GM15510 (cell line): Measurements from ENCODE around the gene COPE.

Experiments used
- POLR2A ChIP-seq: IDR thresholded peaks from 3 replicates; pipeline ENCODE4 v1.6.1; 2011; ENCODE audit warnings: borderline replicate concordance; ENCODE audit not compliant: insufficient read length; ENCODE audit errors: extremely low read depth

The COPE gene

DNA sequence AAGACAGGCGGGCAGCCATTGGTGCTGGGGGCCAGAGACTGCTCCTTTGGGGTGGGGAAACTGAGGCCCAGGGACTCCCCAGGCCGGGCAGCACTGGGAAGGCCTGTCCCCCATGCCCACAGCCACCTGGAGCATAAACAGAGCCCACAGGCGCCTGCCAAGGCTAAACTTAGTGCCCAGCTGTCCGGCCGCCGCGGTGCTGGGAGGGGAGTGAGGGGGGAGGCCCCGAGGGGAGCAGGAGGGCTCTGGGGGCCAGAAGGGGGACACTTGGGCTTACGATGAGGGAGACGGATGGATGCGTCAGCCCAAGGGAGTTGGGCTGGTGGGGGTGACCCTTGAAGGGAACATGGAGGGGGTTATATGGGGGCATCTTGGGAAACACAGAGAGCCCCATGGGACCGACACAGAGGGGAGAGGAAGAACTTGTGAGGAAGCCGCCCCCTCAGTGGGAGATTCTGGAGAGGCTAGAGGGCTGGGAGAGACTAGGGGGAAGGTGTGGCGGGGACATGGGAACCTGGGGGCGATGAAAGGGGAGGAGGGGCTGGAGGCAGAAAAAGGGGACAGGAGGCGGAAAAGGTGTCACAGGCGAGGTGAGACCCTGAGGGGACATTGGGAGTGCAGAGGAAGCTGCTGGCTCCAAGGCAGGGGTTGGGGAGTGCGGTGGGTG lies 25.5 kb downstream of the COPE start:
- TF ChIP-seq POLR2A = no peak

DNA sequence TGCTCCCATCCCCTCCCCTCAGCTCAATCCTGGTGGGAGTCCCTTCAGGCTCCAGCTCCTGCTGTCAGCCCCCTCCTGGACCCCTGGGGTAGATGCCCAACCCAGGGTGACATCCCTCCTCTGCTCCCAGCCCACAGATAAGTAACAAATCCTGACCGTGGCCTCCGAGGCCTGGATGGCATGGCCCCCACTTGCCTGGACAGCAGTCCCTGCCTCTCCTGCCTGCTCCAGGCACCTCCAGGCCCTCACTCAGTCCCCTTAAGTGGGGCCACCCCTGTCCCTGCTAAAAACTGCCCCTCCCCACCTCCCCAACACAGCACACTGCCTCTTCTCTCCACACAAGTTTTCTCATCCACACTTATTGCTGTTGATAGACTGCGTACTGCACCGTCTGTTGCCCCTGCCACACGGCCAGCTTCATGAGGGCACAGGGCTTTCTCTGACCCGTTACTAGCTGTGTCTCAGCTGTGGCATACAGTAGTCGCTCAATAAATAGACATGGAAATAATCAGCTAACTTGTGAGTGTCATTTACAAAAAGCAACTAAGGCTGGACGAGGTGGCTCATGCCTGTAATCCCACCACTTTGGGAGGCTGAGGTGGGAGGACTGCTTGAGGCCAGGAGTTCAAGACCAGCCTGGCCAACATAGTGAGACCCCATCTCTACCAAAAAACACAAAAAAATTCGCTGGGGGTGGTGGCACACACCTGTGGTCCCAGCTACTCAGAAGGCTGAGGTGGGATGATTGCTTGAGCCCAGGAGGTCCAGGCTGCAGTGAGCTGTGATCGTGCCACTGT lies 29.0 kb downstream of the COPE start:
- no peak for TF ChIP-seq POLR2A

DNA sequence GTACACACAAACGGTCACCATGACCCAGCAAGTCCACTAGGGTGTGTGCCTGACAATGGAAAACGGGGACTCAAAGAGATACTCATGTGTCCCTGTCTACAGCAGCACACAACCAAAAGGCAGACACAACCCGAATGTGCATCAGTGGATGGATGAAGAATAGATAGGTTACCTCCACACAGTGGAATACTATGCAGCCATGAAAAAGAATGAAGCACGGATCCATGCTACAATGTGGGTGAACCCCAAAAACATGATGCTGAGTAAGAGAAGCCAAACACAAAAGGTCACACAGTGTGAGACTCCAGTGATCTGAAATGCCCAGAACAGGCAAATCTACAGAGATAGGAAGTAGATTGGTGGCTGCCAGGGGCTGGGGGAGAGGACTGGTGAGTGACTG lies 32.2 kb downstream of the COPE start:
- TF ChIP-seq POLR2A = no peak

- no peak for TF ChIP-seq POLR2A
Observed at GRCh38 chr19:18883526-18884304, 35.5 kb downstream of the COPE start.

DNA sequence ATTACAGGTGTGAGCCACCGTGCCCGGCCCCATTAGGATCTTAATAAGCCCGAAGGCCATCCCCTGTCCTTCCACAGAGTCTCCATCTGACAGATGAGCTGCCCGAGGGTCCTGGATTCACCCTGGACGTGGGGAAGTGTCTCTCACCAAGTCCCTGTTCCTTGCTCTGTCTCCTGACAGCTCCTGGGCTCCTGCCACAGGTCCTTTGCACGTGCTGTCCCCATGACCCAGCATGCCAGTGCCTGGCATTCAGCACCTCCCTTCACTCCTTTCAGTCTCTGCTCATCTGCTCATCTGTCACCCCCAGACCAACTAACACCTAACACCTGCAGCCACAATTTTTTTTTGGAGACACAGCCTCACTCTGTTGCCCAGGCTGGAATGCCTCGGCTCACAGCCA lies 37.7 kb downstream of the COPE start:
- no peak for TF ChIP-seq POLR2A

- TF ChIP-seq POLR2A = no peak
Observed at GRCh38 chr19:18879579-18880373, 39.4 kb downstream of the COPE start.

- no peak for TF ChIP-seq POLR2A
Observed at GRCh38 chr19:18878858-18879578, 40.2 kb downstream of the COPE start.

- TF ChIP-seq POLR2A = no peak
Observed at GRCh38 chr19:18878058-18878797, 41.0 kb downstream of the COPE start.

GRCh38 chr19:18876865-18877264 lies 42.3 kb downstream of the COPE start:
- TF ChIP-seq POLR2A = no peak

- TF ChIP-seq POLR2A = no peak
Observed at GRCh38 chr19:18875726-18876125, 43.5 kb downstream of the COPE start.

- TF ChIP-seq POLR2A = no peak
Observed at GRCh38 chr19:18871543-18871942, 47.6 kb downstream of the COPE start.

GRCh38 chr19:18870531-18871172 lies 48.5 kb downstream of the COPE start:
- no peak for TF ChIP-seq POLR2A
